Stimulated activated effector memory CD8-positive, alpha-beta T cell treated with anti-CD3 and anti-CD28 coated beads, Interleukin-12 subunit alpha, Interleukin-12 subunit beta, amount 100 ng/mL, for 72 hours (primary cell): ENCODE results near the gene OR9Q2.

Experiments used
- ATAC-seq: fragments of 150-1000 bp; cut with Tn5 transposase; 2 replicates; pipeline ENCODE4 v1.10.0; 2021
- DNase-seq, 2 donors: peaks; one replicate each; pipeline ENCODE4 v3.0.0; 2021 to 2022; ENCODE audit warnings: low spot score in 2 of 2
- H3K27ac Mint-ChIP-seq: one replicate; pipeline ENCODE4 v1.8.0; 2022; ENCODE audit warnings: mild to moderate bottlenecking, mixed read lengths
- H3K36me3 Mint-ChIP-seq: one replicate; pipeline ENCODE4 v1.8.0; 2022; ENCODE audit warnings: mild to moderate bottlenecking, mixed read lengths
- H3K4me1 Mint-ChIP-seq: one replicate; pipeline ENCODE4 v1.8.0; 2022; ENCODE audit warnings: mixed read lengths
- H3K4me3 Mint-ChIP-seq: one replicate; pipeline ENCODE4 v1.8.0; 2022; ENCODE audit warnings: mild to moderate bottlenecking, mixed read lengths
- H3K9me3 Mint-ChIP-seq: one replicate; pipeline ENCODE4 v1.8.0; 2022; ENCODE audit warnings: mixed read lengths

The OR9Q2 gene

GRCh38 chr11:58216476-58216875 lies 27.6 kb downstream of the OR9Q2 start:
- Mint-ChIP-seq H3K36me3 (no peaks in the 10 kb centered on the region), H3K27ac (no peak overlapping the region), H3K9me3 (no peaks in the 10 kb centered on the region), H3K4me1 (no peaks in the 10 kb centered on the region), H3K4me3 (no peak overlapping the region)
- DNase-seq (no peak), ATAC-seq (no peak)

- Mint-ChIP-seq H3K4me3 (no peak overlapping the region), H3K4me1 (peaks cover 5% of the 10 kb centered on the region)
Measured at GRCh38 chr11:58222721-58223120, 33.9 kb downstream of the OR9Q2 start.

GRCh38 chr11:58227956-58228615 lies 39.2 kb downstream of the OR9Q2 start:
- ATAC-seq (no peak), DNase-seq (no peak)
- Mint-ChIP-seq H3K36me3 (no peaks in the 10 kb centered on the region), H3K4me1 (peaks cover 5% of the 10 kb centered on the region), H3K9me3 (peaks cover 3% of the 10 kb centered on the region), H3K27ac (no peak overlapping the region), H3K4me3 (no peak overlapping the region)

More at GRCh38 chr11:58222721-58223120, 33.9 kb downstream of the OR9Q2 start:
- no peak overlapping the region for H3K27ac Mint-ChIP-seq
- no peaks in the 10 kb centered on the region for H3K9me3 Mint-ChIP-seq
- no peak for DNase-seq
- ATAC-seq, result no peak
- H3K36me3 Mint-ChIP-seq, result no peaks in the 10 kb centered on the region
